Measurements from ENCODE around the gene ELAC2.
"Not testable (repeated sequence)": the region's sequence is repeated elsewhere in the genome, so short reads cannot be mapped to it uniquely, and the experiment has no call there.

ELAC2 gene

GRCh38 chr17:12994341-12995074, 23.3 kb downstream of the ELAC2 start:
- H3K27ac ChIP-seq, result no peak overlapping the region
- no peak for DNase-seq (ENCODE audit: low read depth, low spot score)

DNA sequence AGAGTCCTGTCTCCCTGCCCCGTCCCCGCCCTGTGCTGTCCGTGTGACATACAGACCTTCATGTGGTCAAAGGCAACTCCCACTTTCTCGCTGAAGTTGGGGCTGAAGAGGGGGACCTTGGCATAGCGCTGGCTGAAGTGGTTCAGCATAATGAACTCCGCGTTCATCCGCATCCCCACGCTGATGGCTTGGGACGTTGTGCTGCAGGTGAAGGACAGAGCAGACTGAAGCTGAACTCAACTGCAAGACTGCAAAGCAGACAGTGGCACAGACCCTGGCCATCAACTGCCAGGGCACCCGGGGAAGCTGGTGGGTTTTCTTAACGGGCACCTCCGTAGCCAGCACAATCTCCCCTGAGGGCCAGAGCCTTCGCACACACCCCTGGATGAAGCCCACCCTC, 24.2 kb downstream of the ELAC2 start:
- H3K27ac ChIP-seq, result no peak overlapping the region
- DNase-seq (ENCODE audit: low read depth, low spot score), result no peak

GRCh38 chr17:12992676-12993075, 25.2 kb downstream of the ELAC2 start:
- DNase-seq (ENCODE audit: low read depth, low spot score), result no peak
- no peak overlapping the region for H3K27ac ChIP-seq

GRCh38 chr17:12990926-12991325, 26.9 kb downstream of the ELAC2 start:
- no peak for DNase-seq (ENCODE audit: low read depth, low spot score)
- H3K27ac ChIP-seq, result no peak overlapping the region

DNA sequence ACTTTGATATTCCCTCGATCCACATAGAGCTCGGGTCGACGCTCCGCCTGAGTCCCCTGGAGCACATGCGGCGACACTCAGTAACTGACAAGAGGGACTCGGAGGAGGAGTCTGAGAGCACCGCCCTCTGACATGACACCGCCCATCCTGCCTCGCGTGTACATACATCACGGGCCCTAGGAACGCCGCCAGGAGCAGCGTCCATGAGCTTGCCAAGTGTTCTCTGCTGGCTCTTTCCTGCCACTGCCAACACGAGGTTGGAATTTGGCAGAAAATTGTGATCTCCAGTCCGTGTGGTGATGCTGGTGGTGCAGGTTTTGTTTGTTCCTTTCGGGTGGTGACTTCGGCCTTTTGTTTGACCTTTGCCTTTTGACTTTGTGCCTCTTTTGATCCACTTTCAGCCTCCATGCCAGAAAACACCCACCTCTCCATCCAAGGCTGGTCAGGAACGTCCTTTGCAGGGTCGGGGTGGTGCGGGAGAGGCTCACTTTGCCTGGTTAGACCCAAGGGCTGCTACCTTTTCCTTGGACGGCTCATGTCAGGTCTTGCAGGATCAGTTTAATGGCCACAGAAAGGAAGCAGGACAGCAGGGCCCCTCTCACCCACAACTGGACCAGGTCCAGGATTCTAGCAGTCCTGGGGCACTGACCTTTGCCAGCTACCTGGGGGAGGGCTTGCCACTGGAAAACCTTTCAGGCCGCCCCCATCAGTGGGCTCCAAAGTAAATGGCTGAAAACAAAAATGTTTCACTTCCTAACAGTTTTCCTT, 27.6 kb downstream of the ELAC2 start:
- no peak for DNase-seq (ENCODE audit: low read depth, low spot score)
- H3K27ac ChIP-seq, result no peak overlapping the region

- H3K27ac ChIP-seq, result no peak overlapping the region
- no peak for DNase-seq (ENCODE audit: low read depth, low spot score)
Measured at GRCh38 chr17:12987120-12987519, 30.7 kb downstream of the ELAC2 start.

DNA sequence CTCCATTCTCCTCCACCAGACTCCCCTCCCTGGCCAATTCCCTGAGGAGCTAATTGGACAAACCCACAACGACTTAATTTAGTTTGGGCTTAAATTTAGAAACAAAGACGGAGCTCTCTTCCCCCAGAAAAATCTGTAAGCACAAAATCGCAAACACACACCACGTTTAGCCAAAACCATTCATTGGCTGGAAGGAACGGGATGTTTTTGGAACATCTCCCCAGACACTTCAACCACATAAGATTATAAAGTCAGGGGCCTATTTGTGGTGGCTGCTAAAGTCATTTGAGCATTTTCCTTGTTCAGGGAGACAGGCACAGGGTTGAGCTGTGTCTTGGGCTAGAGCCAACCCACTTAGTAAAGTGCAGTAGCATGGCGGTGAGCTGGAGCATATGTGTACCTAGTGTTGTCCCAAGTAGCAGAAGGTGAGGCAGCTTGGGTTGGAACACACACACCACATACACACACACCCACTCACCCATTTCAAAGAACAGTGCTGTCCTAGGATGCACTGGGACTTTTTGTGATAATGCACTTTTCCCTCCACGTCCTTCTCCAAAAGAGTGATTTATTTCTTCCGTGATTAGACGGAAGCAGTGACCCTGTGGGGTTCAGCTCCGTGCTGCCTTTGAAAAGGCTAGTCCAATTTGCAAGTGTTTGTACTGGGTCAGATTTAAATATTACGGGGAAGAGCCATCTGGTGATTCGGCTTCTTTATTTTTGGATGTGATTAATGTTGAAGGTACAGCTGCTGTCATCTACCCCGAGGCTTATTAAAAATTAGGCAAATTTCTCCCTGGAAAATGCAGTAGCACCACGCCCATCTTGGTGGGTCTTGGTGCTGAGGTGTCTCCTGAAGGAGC, 32.2 kb downstream of the ELAC2 start:
- DNase-seq (ENCODE audit: low read depth, low spot score), result no peak
- no peak overlapping the region for H3K27ac ChIP-seq

DNA sequence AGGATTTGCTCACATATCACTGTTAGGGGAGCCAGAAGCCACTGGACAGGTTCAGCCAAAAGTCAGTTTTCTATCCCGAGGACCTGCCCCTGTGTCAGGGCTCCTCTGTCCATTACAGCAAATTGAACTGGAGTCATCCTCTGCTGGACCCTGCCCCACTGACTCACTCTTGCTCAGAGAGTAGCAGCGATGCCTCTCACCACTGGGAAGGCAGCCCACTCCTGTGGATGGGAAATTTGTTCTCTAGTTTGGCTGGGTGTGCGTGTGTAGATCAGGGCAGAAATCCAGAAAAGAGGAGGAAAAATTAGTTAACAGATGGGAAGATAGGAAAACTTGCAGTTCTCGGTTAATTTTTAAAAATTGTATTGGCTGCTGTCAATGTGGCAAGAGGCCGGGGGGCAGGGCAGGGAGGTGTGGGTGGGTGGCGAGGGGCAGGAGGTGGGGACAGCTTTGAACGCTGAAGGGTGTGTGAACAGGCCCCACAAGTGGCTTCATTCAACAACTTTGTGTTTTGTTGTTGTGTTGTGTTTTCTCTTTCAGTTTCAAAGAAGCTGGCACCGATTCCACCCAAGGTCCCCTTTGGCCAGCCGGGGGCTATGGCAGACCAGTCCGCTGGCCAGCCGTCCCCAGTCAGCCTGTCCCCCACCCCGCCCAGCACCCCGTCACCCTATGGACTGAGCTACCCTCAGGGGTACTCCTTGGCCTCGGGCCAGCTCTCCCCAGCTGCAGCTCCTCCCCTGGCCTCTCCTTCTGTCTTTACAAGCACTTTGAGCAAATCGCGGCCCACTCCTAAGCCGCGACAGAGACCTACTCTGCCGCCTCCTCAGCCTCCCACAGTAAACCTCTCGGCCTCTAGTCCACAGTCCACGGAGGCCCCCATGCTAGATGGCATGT, 33.6 kb downstream of the ELAC2 start:
- no peak overlapping the region for H3K27ac ChIP-seq
- DNase-seq (ENCODE audit: low read depth, low spot score), result no peak

DNA sequence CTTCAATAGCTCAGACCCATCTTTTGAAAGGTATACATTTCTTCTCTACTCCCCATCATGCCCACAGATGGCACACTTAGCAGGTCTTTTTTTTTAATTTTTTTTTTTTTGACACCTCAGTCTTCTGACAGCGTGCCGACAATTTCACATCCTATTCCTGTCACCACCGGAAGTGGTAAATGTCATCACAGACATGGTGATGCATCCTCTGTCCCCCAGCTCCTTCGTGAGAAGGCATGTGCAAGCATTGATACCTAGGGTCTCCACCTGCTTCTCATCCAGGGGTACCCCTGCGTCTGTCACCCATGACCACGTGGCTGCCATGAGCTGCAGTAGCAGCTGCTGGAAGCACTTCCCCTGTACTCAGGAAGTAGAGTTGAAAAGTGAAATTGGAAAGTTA, 35.6 kb downstream of the ELAC2 start:
- H3K27ac ChIP-seq, result no peak overlapping the region
- DNase-seq (ENCODE audit: low read depth, low spot score), result no peak

DNA sequence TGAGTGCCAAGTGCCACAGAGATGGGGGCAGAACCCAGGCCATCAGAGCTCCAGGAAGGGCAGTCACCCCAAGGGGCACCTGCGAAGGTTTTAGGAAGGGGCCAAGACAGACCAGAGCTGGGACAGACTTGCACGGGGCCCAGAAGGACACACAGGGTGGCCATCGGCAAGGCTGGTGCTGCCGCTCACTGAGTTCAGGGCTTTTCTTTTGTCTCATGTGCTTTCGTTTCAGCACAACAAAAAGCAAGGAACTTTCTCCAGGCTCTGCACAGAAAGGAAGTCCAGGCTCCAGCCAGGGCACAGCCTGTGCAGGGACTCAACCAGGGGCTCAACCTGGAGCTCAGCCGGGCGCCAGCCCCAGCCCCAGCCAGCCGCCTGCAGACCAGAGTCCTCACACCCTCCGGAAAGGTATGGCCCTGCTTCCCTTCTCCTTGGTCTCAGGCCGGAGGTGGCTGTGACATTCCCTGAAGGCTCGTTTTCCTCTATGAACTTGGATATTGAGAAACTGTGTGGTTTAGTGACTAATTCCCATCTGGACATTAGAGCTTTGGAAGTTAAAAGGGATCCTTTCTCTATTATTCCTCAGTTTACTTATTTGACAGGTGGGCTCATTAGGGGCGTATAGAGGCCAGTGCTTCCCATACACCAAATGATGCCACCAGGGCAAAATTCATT, 37.9 kb downstream of the ELAC2 start:
- H3K27ac ChIP-seq, result no peak overlapping the region
- no peak for DNase-seq (ENCODE audit: low read depth, low spot score)

GRCh38 chr17:12979246-12979645, 38.6 kb downstream of the ELAC2 start:
- no peak overlapping the region for H3K27ac ChIP-seq

DNA sequence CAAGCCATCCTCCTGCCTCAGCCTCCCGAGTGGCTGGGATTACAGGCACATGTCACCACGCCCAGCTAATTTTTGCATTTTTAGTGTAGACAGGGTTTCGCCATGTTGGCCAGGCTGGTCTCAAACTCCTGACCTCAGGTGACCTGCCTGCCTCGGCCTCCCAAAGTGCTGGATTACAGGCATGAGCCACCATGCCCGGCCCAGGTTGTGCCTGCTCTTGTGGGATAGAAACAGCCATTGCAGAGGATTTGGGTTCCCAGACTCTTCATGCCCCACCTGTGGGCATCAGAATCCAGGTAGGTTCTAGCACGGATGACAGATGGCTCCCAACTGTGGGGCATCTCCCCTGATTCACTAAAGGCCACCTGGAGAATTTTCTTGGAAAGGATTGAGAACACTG, 39.0 kb downstream of the ELAC2 start:
- not testable (repeated sequence) for DNase-seq (ENCODE audit: low read depth, low spot score); H3K27ac ChIP-seq

More at GRCh38 chr17:12979246-12979645, 38.6 kb downstream of the ELAC2 start:
- DNase-seq (ENCODE audit: low read depth, low spot score), result no peak

GRCh38 chr17:12977008-12977751, 40.6 kb downstream of the ELAC2 start:
- no peak overlapping the region for H3K27ac ChIP-seq
- DNase-seq (ENCODE audit: low read depth, low spot score), result no peak

- DNase-seq (ENCODE audit: low read depth, low spot score), result no peak
- no peak overlapping the region for H3K27ac ChIP-seq
Measured at GRCh38 chr17:12974005-12974531, 43.8 kb downstream of the ELAC2 start.

GRCh38 chr17:12973496-12974004, 44.3 kb downstream of the ELAC2 start:
- H3K27ac ChIP-seq, result no peak overlapping the region
- DNase-seq (ENCODE audit: low read depth, low spot score), result no peak

DNA sequence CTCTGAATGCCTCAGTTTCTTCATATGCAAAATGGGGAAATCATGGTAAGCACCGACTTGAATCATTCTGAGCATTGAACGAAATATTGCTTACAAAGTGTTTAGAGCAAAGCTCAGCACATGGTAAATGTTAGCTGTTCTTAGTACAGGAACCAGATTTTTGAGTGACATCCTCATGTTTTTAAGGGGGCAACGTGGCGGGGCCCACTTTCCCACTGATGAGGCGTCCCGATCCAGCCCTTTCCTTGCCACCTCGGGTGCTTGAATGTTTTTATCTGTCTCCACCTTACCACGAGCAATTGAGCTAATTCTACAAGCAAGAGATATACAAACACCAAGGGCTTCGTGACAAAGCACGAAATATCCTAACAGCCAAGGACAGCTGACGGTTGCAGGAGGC, 49.9 kb downstream of the ELAC2 start:
- no peak for DNase-seq (ENCODE audit: low read depth, low spot score)
- H3K27ac ChIP-seq, result no peak overlapping the region

GRCh38 chr17:12966413-12966812, 51.4 kb downstream of the ELAC2 start:
- no peak overlapping the region for H3K27ac ChIP-seq
- DNase-seq (ENCODE audit: low read depth, low spot score), result no peak

DNA sequence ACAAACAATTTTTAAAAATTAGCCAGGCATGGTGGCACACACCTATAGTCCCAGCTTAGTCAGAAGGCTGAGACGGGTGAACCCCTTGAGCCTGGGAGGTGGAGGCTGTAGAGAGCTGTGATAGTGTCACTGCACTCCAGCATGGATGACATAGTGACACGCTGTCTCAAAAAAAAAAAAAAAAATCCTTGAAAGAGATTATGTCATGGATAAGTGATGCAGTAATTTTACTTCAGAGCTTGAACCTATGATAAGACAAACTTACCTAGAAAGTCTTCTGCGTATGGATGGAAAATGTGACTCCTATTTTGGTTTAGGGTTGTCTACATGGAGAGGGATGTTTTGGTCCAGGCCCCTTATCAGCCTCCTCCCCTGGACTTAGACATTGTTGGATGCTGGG, 51.8 kb downstream of the ELAC2 start:
- H3K27ac ChIP-seq, result no peak overlapping the region
- no peak for DNase-seq (ENCODE audit: low read depth, low spot score)
